ENCODE data around the gene PFKP.

DNA sequence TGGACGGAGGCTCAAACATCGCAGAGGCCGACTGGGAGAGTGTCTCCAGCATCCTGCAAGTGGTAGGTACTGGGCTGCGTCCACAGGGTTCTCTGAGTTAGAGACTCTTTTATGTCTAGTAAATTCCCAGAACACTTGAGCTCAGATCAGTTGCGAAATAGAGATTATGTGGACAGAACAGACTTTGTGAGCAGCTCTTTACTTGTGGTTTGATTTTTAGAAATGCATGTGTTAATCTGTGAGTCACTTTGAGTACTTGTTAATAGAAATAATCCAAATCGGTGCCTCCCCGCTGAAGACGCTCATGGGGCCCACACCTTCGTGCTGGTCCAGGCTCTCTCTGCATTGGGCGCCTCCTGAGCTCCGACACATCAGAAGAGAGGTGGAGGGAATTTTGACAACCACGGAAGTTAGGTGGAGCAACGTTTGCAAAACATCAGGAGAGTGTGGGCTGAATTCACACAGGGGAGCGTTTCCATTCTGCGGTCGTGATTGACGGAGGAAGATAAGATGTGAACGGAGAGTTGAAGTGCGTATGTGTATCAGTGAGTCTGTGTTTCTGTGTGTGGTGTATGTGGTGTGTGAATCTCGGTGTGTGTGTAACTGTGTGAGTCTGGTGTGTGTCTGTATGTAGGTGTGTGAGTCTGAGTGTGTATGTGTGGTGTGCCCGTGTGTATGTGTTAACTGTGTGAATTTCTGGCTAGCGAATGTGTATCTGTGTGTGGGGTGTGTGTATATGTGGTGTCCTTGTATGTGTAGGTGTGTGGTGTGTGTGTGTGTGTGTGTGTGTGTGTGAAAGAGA lies 32.1 kb downstream of the PFKP start:
- TF ChIP-seq, protein P1, sequence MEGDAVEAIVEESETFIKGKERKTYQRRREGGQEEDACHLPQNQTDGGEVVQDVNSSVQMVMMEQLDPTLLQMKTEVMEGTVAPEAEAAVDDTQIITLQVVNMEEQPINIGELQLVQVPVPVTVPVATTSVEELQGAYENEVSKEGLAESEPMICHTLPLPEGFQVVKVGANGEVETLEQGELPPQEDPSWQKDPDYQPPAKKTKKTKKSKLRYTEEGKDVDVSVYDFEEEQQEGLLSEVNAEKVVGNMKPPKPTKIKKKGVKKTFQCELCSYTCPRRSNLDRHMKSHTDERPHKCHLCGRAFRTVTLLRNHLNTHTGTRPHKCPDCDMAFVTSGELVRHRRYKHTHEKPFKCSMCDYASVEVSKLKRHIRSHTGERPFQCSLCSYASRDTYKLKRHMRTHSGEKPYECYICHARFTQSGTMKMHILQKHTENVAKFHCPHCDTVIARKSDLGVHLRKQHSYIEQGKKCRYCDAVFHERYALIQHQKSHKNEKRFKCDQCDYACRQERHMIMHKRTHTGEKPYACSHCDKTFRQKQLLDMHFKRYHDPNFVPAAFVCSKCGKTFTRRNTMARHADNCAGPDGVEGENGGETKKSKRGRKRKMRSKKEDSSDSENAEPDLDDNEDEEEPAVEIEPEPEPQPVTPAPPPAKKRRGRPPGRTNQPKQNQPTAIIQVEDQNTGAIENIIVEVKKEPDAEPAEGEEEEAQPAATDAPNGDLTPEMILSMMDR (IDR thresholded peaks at IDR 0.05; ENCODE audit: low read length) = no peak
- TF ChIP-seq EZH2 (optimal IDR thresholded peaks at IDR 0.05; ENCODE audit: low read depth, low read length) (no peak), EZH2phosphoT487 (IDR thresholded peaks at IDR 0.05; ENCODE audit: low read length) (no peak)

Measured in MM.1S (cell line).